RWPE1 (cell line): ENCODE data around the gene OR10H4.
"Not testable (repeated sequence)": the region's sequence is repeated elsewhere in the genome, so short reads cannot be mapped to it uniquely, and the experiment has no call there.

Experiments
- CTCF ChIA-PET: fragments of 350-600 bp; sonication (Branson Sonifier 250); formaldehyde crosslinking; extraction: SDS; loops from one replicate; lab custom pipeline; 2021; lab: Yijun Ruan, JAX
- POLR2A ChIA-PET: fragments of 400-600 bp; formaldehyde crosslinking; extraction: SDS; loops from one replicate; lab custom pipeline; 2020; ENCODE audit warnings: antibody characterized with exemption; ENCODE audit not compliant: low non-redundant PET; lab: Yijun Ruan, JAX
- DNase-seq: peaks from one replicate; pipeline ENCODE4 v3.0.0; 2012; ENCODE audit warnings: low spot score
- H3K27ac ChIP-seq: fragments of 450-650 bp; 2 replicates; pipeline ENCODE4 v1.5.1; 2017
- TF ChIP-seq, protein P1 (sequence below): fragments of 450-650 bp; conservative IDR thresholded peaks from 2 replicates; pipeline ENCODE4 v1.5.1; 2017; ENCODE audit warnings: low read depth, mild to moderate bottlenecking

OR10H4 gene, protein sequence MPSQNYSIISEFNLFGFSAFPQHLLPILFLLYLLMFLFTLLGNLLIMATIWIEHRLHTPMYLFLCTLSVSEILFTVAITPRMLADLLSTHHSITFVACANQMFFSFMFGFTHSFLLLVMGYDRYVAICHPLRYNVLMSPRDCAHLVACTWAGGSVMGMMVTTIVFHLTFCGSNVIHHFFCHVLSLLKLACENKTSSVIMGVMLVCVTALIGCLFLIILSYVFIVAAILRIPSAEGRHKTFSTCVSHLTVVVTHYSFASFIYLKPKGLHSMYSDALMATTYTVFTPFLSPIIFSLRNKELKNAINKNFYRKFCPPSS

DNA sequence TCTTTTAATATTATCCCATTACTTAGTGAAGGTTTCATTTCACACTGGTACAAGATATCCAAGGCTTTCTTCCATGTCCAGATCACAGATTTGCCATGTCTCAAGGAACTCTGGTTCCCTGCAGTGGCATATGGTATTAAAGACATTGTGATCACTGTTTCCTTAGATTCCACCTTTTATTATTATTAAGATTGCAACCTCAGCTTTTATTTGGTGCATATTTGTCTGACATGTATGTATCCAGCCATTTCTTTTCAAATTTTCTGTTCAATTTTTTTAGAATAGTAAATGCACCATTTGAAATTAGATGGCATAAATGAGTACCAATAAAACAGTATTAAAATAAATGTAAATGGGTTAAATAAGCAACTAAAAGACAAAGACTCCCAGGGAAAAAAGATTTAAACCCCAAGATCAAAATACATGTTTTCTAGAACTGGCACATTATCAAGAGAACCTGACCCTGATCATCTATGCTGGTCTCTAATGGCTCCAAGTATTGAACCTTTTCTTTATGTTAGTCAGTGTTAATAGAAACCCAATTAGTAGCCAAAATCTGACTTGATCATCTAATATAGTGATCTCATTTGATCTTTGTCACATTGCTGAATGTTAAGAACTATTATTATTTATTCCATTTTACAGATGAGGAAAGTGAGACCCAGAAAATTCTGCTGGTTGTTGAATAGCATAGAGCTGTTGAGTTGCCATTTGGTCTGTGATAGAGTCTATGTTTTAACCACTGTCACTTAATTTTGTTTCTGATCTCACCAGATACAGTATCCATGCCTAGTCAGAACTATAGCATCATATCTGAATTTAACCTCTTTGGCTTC, at the start of gene OR10H4:
Gene OR10H4 (plus strand): TSS at position 786 of the 836 bp plus-strand sequence. CDS start 0 bp downstream, at position 786.
- ChIA-PET POLR2A (no interaction called here), CTCF (no interaction called here)
- TF ChIP-seq, protein P1, sequence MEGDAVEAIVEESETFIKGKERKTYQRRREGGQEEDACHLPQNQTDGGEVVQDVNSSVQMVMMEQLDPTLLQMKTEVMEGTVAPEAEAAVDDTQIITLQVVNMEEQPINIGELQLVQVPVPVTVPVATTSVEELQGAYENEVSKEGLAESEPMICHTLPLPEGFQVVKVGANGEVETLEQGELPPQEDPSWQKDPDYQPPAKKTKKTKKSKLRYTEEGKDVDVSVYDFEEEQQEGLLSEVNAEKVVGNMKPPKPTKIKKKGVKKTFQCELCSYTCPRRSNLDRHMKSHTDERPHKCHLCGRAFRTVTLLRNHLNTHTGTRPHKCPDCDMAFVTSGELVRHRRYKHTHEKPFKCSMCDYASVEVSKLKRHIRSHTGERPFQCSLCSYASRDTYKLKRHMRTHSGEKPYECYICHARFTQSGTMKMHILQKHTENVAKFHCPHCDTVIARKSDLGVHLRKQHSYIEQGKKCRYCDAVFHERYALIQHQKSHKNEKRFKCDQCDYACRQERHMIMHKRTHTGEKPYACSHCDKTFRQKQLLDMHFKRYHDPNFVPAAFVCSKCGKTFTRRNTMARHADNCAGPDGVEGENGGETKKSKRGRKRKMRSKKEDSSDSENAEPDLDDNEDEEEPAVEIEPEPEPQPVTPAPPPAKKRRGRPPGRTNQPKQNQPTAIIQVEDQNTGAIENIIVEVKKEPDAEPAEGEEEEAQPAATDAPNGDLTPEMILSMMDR = no peak
- no peak for DNase-seq
- no peak within 1 kb of the TSS for H3K27ac ChIP-seq

DNA sequence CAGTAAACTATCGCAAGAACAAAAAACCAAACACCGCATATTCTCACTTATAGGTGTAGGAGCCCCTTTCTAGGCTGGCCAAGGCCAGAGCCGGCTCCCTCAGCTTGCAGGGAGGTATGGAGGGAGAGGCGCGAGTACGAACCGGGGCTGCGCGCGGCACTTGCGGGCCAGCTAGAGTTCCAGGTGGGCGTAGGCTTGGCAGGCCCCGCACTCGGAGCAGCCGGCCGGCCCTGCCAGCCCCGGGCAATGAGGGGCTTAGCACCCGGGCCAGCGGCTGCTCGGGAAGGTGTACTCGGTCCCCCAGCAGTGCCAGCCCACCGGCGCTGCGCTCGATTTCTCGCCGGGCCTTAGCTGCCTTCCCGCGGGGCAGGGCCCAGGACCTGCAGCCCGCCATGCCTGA, 49.2 kb upstream of the OR10H4 start:
- POLR2A ChIA-PET, H3K27ac ChIP-seq, CTCF ChIA-PET, DNase-seq: not testable (repeated sequence)

DNA sequence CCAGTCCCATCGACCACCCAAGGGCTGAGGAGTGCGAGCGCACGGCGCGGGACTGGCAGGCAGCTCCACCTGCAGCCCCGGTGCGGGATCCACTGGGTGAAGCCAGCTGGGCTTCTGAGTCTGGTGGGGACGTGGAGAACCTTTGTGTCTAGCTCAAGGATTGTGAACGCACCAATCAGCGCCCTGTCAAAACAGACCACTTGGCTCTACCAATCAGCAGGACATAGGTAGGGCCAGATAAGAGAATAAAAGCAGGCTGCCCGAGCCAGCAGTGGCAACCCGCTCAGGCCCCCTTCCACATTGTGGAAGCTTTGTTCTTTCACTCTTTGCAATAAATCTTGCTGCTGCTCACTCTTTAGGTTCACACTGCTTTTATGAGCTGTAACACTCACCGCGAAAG, 48.8 kb upstream of the OR10H4 start:
- POLR2A ChIA-PET, CTCF ChIA-PET, DNase-seq, H3K27ac ChIP-seq: not testable (repeated sequence)

DNA sequence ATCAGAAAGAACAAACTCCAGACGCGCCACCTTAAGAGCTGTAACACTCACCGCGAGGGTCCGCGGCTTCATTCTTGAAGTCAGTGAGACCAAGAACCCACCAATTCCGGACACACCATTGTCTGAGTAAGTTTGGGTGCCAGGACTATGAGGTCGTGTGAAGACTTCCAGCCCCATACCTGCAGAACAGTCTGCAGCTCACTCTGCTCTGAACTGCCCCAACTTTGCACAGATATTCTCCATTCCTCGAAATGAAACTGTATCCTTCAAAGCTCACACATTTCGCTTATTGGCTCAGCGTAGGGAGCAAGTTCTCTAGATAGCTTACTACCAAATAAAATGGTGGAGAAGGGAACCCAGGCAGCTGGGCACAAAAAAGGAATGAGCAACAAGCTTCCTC, 48.3 kb upstream of the OR10H4 start:
- POLR2A ChIA-PET = no interaction called here
- no peak for DNase-seq
- no peak overlapping the region for H3K27ac ChIP-seq
- TF ChIP-seq, protein P1 = no peak
- CTCF ChIA-PET = no interaction called here

DNA sequence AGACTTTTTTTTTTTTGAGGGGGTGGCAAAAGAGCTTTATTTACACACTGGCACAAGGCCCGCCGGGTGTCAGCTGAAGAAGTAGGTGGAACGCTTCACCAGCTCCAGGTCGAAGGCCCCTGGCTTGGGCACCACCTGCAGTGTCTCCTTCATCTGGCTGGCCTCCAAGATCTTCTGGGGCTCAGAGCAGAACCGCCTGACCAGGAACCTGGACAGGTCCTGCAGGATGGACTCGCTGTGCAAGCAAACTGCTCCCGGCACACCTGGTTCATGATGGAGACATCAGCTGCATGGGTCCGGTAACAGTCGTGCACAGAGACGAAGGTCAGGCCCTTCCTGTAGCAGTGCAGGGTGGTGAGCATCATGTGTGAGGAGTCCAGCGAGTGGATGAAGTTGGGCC, 46.6 kb upstream of the OR10H4 start:
- ChIA-PET POLR2A (interaction anchor here (0.5 kb wide), 1 partner anchor 32 kb away, joined by 6 read pairs; the partner anchor contains the start of gene CYP4F11), CTCF (no interaction called here)
- TF ChIP-seq, protein P1 = no peak
- DNase-seq = no peak
- no peak overlapping the region for H3K27ac ChIP-seq

DNA sequence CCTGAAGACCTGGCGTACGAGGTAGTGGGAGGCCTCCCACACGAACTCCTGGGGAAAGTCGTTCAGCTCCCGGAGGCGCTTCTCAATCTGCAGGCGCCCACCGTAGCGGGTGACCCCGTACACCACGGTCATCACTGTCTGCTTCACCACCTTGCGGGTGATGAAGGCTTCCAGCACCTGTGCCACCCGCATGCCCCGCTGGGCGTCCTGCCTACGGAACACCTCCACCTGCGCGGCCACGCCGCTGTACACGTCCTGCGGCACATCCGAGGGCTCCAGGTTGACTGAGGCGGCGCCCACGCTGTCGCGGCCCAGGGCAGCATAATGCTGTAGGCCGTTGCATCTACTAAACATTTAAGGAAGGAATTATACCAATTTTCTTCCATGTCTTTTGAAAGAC, 45.9 kb upstream of the OR10H4 start:
- POLR2A ChIA-PET, H3K27ac ChIP-seq, CTCF ChIA-PET, DNase-seq: not testable (repeated sequence)

DNA sequence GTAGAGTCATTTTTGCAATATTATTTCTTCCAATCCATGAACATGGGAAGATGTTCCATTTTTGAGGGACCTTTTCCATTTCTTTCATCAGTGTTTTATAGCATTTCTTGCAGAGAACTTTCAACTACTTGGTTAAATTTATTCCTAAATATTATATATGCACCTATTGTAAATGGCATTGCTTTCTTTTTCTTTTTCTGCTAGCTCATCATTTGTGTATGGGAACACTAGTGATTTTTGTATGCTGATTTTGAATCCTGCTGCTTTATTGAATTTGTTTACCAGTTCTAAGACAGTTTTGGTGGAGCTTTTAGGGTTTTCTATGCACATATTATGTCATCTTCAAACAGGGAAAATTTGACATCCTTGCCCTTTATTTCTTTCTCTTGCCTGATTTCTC, 43.8 kb upstream of the OR10H4 start:
- DNase-seq = no peak
- no peak overlapping the region for H3K27ac ChIP-seq
- ChIA-PET CTCF (interaction anchor here (0.6 kb wide), 1 partner anchor 845 kb away, joined by 3 read pairs; no protein-coding TSS in a partner anchor), POLR2A (no interaction called here)
- TF ChIP-seq, protein P1 = no peak
